ENCODE data around the gene SH3TC1.

The SH3TC1 gene

DNA sequence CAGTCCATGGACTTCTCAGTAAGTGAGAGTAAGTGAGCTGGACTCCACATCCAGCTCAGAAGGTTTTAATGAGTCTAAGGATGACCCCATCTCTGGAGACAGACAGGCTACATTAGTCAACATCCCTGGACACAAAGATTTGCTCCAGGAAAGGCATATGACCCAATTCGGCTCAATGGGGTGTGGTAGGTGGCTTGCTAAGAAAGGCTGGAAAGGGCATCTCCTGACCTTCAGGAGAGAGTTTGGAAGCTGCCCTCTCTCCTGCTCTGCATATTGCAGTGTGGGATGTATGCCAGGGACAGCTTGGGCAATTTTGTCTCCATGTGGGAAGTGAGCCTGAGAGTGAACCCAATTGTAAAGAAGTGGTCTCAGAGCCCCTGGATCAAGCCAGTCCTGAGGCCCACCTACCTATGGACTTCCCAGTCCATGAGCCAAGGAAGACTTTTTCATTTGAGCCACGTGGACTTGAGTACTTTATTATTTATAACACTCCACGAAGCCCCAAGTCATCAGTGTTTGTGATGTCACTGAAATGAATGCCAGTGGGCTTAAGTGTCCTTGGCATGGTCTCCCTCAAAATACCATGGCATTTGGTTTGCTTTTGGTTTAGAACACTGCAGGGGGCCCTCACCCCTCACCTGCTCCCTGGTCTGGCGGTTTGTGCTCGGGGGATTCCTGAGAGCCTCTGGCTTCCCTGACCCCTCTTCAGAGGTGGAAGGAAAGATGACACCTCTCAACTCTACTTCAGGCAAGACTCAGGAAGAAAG is 30.1 kb upstream of the SH3TC1 start:
- TF ChIP-seq, protein P1, sequence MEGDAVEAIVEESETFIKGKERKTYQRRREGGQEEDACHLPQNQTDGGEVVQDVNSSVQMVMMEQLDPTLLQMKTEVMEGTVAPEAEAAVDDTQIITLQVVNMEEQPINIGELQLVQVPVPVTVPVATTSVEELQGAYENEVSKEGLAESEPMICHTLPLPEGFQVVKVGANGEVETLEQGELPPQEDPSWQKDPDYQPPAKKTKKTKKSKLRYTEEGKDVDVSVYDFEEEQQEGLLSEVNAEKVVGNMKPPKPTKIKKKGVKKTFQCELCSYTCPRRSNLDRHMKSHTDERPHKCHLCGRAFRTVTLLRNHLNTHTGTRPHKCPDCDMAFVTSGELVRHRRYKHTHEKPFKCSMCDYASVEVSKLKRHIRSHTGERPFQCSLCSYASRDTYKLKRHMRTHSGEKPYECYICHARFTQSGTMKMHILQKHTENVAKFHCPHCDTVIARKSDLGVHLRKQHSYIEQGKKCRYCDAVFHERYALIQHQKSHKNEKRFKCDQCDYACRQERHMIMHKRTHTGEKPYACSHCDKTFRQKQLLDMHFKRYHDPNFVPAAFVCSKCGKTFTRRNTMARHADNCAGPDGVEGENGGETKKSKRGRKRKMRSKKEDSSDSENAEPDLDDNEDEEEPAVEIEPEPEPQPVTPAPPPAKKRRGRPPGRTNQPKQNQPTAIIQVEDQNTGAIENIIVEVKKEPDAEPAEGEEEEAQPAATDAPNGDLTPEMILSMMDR (IDR thresholded peaks at IDR 0.05; ENCODE audit: control insufficient read depth, extremely low read depth, insufficient read depth): no peak
- DNase-seq (ENCODE audit: low read depth): no peak
- H3K4me3 ChIP-seq (ENCODE audit: low read depth, low read length): no peak overlapping the region

DNA sequence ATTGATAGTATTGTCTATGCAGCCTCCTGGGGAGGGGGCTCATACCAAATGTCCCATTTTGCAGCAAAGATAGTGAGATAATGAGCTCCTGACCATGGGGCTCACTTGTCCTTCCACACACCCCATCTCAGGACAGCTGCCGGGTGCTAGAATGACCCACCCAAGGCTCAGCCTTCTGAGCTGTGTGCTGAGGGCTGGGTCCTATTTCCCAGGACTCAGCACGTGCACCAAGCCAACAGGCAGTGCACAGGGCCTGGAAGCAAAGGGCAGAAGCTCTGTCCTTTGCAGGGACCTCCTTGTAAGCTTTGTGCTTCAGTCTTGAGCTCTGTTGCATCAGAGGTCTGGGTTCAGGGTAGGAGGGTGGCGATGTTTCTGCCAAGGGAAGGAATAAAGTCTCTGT is 29.3 kb upstream of the SH3TC1 start:
- no peak for DNase-seq (ENCODE audit: low read depth)
- no peak overlapping the region for H3K4me3 ChIP-seq (ENCODE audit: low read depth, low read length)
- TF ChIP-seq, protein P1 (IDR thresholded peaks at IDR 0.05; ENCODE audit: control insufficient read depth, extremely low read depth, insufficient read depth): no peak

DNA sequence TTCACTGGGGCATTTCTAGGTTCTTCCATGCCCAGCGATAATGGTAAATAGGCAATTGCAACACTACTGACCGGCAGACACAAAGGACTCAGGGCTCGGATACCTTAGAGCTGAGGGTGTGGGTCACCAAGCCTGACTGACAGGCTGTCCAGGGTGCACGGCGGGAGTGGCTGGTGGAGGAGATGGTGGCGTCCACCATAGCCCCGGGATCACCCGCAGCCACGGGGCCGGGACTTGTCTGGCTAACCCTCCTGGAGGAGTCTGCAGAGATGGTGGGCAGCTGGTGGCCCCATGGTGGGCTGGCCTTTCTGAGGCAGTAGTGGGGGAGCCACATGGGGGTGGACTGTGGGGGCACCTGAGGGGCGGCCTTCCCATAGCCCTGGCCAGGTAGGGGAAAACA is 28.7 kb upstream of the SH3TC1 start:
- no peak overlapping the region for H3K4me3 ChIP-seq (ENCODE audit: low read depth, low read length)
- DNase-seq (ENCODE audit: low read depth): no peak
- TF ChIP-seq, protein P1 (IDR thresholded peaks at IDR 0.05; ENCODE audit: control insufficient read depth, extremely low read depth, insufficient read depth): no peak

DNA sequence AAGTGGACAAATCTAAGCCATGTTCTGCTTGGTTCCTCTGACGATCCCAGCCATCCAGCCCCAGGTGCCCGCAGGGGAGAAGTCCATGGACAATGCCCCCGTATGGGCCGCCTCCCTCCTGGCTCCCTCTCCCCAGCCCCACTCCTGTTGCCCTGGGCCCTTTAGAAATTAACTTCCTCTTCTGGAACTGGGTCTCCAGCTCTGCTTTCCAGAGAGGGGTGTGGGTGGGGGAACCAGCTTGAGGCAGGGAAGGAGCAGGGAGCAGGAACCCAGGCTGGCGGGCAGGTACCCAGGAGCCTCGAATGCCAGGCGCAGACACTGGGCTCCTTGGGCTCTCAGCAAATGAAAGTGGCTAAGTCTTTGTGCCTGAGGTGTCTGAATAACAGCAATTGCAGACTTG is 27.8 kb upstream of the SH3TC1 start:
- TF ChIP-seq, protein P1 (IDR thresholded peaks at IDR 0.05; ENCODE audit: control insufficient read depth, extremely low read depth, insufficient read depth): no peak
- no peak overlapping the region for H3K4me3 ChIP-seq (ENCODE audit: low read depth, low read length)
- no peak for DNase-seq (ENCODE audit: low read depth)

DNA sequence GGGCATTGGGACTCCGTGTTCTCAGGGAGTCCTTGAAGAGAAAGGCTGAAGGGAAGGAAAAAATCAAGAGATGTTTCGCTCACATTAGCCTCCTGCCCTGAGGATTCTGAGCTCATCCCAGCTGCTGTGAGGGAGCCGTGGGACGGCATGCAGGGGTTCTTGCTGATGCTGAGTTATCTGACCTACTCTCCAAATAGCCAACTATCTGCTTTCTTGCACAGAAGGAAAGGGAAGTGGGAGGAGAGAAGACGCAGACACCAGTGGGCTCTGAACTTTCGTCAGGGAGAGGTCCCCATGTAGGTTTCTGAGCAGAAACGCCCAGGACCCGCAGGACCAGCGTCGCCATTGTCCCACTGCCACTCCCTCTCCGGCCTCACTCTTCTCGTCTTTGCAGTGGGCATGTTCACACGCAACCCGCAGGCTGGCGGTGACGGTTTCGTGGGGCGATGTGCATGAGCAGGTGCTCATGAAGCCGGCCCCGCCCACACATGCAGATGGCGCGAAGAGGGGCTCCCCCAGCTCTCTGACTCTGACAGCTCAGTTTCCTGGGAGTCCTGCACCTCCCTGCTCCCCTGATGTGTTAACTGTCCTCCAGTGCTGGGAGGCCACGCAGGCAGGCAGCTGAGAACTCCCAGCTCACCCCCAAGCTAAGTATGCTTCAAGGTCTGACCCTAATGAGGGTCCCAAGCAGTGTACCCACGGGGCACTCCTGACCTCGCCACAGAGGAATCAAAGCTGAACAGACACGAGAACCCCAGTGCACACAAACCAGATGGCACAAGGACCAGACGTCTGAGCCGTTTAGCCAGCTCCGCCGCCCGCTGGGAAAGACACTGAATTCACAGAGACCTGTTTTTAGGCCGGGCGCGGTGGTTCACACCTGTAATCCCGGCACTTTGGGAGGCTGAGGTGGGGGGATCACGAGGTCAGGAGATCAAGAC is 26.8 kb upstream of the SH3TC1 start:
- TF ChIP-seq, protein P1 (IDR thresholded peaks at IDR 0.05; ENCODE audit: control insufficient read depth, extremely low read depth, insufficient read depth): no peak
- no peak for DNase-seq (ENCODE audit: low read depth)
- H3K4me3 ChIP-seq (ENCODE audit: low read depth, low read length): no peak overlapping the region

DNA sequence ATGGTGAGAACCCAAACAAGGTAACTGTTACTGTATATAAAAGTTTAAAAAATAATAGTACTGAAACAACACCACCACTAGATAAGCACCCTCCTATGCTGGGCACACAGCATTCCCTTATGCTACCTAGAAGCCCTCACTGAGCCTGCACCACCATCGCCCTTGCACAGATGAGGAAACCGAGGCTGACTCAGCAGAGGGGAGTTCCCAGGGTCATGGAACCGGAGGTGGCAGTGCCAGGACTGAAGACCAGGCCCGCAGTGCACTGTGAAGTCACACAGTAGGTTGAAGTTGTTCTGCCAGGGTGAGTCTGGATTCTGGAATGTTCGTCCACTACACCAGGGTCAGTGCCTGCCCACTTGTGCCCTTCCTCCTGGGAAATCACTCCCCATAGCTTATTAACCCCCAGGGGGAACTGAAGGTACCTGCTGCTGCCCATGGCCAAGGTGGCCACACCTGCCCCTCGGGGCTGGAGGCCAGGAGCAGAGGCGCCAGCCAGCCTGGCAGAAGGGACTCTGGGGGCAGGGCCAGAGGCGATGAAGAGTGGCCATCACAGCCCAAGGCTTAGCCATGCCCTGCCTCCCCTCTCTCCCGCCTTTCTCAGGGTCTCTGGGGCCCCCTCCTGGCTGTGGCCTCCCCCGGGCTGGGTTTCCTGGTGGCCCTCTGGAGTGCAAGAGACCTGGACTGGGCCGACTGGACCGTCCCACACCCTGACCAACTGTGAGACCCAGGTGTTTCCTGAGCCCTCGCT is 25.4 kb upstream of the SH3TC1 start:
- TF ChIP-seq, protein P1 (IDR thresholded peaks at IDR 0.05; ENCODE audit: control insufficient read depth, extremely low read depth, insufficient read depth): no peak
- no peak overlapping the region for H3K4me3 ChIP-seq (ENCODE audit: low read depth, low read length)
- DNase-seq (ENCODE audit: low read depth): no peak

Data from LNCaP clone FGC (cell line).